ENCODE data around the gene CRABP1. TPM values are rescaled to one million over a fixed set of nuclear protein-coding genes. Genes with fewer than 3 reads are reported as not detected.

Gene CRABP1
- total RNA-seq, 1 experiment from 2014 or later: 444 TPM

DNA sequence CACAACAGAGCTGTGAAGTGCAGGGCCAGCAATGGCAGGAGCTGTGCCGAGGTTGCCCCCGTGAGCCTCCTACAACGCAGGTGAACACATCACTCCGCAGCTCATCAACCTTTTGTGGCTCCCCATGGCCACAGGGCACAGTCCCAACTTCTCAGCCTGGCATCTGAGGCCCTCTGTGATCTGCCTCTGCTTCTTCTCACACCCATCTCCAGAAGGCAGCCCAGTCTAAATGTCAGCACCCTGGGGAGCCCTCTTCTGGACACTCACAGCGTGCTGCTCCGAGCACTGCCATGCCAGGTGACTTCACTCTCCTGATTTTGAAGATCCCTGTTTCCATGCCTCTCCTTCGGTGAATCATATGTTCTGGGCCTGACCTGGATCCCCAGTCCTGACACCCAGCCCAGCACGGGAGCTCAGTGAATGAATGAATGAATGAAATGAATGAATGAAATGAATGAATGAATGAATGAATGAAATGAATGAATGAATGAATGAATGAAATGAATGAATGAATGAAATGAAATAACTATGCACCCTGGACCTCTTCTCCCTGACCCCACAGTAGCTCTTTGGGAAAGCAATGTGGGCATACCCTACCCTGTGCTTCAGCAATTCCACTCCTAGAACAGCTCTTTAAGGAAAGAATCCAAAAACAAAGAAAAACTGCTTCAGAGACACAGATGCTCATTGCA is 22.9 kb upstream of the CRABP1 start:
- TF ChIP-seq, protein P1, sequence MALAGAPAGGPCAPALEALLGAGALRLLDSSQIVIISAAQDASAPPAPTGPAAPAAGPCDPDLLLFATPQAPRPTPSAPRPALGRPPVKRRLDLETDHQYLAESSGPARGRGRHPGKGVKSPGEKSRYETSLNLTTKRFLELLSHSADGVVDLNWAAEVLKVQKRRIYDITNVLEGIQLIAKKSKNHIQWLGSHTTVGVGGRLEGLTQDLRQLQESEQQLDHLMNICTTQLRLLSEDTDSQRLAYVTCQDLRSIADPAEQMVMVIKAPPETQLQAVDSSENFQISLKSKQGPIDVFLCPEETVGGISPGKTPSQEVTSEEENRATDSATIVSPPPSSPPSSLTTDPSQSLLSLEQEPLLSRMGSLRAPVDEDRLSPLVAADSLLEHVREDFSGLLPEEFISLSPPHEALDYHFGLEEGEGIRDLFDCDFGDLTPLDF (CRISPR knock-in tag; IDR thresholded peaks at IDR 0.05): no peak
- H3K4me1 Mint-ChIP-seq: peaks cover 49% of the 10 kb centered on the region
- POLR2A ChIA-PET: interaction anchor here (0.5 kb wide), 1 partner anchor 248 kb away, joined by 3 read pairs; no protein-coding TSS in a partner anchor
- H3K9me3 Mint-ChIP-seq: no peaks in the 10 kb centered on the region
- H3K27me3 Mint-ChIP-seq (ENCODE audit: low read depth): no peaks in the 10 kb centered on the region
- no peak for DNase-seq (ENCODE audit: low spot score)
- CTCF ChIA-PET: interaction anchor here (0.6 to 3.2 kb wide), 22 partner anchors 10 to 248 kb away, joined by 3 to 31 read pairs (median 6); partner anchors contain the start of genes CHRNA5, CRABP1, IREB2 and SKIC8
- no peaks in the 10 kb centered on the region for H3K36me3 Mint-ChIP-seq
- no peak overlapping the region; the same call in 1 of the 2 replicates for H3K27ac Mint-ChIP-seq
- H3K4me3 Mint-ChIP-seq: no peak overlapping the region
- ATAC-seq: no peak

DNA sequence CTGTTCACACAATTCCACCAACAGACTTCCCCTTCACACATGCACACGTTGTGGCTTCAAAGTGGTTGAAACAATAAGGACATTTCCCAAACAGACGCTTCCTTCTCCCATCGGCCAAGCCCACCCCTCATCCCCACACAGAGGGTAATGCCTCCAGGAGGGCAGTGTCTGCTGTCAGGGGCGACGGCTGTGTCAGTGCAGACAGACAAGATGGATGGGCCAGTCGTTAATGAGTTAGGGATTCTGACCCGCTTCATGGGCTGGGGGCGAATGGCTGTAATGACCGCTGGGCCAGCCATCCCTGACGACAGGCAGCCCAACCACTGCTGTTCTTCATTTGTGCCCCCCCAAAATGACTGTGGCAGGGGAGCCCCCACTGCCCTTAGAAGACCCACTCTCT is 20.6 kb upstream of the CRABP1 start:
- CTCF ChIA-PET: interaction anchor here (1.1 kb wide), 1 partner anchor 77 kb away, joined by 4 read pairs; no protein-coding TSS in a partner anchor
- ATAC-seq (no peak), DNase-seq (ENCODE audit: low spot score) (no peak)
- Mint-ChIP-seq H3K4me3 (no peak overlapping the region), H3K27me3 (ENCODE audit: low read depth) (no peaks in the 10 kb centered on the region), H3K36me3 (no peaks in the 10 kb centered on the region), H3K9me3 (no peaks in the 10 kb centered on the region), H3K4me1 (peaks cover 55% of the 10 kb centered on the region), H3K27ac (no peak overlapping the region)
- POLR2A ChIA-PET: no interaction called here
- TF ChIP-seq, protein P2, sequence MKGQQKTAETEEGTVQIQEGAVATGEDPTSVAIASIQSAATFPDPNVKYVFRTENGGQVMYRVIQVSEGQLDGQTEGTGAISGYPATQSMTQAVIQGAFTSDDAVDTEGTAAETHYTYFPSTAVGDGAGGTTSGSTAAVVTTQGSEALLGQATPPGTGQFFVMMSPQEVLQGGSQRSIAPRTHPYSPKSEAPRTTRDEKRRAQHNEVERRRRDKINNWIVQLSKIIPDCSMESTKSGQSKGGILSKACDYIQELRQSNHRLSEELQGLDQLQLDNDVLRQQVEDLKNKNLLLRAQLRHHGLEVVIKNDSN (CRISPR knock-in tag; IDR thresholded peaks at IDR 0.05): no peak
- TF ChIP-seq ZNF219 (CRISPR knock-in tag; IDR thresholded peaks at IDR 0.05; ENCODE audit: borderline replicate concordance) (no peak), EMX1 (CRISPR knock-in tag; IDR thresholded peaks at IDR 0.05) (no peak), GTF2I (CRISPR knock-in tag; conservative IDR thresholded peaks at IDR 0.05) (no peak), GRHL2 (CRISPR knock-in tag; IDR thresholded peaks at IDR 0.05; ENCODE audit: insufficient replicate concordance, severe bottlenecking) (no peak), FOXJ3 (CRISPR knock-in tag; IDR thresholded peaks at IDR 0.05; ENCODE audit: borderline replicate concordance) (no peak), JAZF1 (CRISPR knock-in tag; IDR thresholded peaks at IDR 0.05) (no peak), SMAD4 (CRISPR knock-in tag; IDR thresholded peaks at IDR 0.05) (no peak), NR1H2 (CRISPR knock-in tag; IDR thresholded peaks at IDR 0.05) (no peak)
- TF ChIP-seq, protein P3, sequence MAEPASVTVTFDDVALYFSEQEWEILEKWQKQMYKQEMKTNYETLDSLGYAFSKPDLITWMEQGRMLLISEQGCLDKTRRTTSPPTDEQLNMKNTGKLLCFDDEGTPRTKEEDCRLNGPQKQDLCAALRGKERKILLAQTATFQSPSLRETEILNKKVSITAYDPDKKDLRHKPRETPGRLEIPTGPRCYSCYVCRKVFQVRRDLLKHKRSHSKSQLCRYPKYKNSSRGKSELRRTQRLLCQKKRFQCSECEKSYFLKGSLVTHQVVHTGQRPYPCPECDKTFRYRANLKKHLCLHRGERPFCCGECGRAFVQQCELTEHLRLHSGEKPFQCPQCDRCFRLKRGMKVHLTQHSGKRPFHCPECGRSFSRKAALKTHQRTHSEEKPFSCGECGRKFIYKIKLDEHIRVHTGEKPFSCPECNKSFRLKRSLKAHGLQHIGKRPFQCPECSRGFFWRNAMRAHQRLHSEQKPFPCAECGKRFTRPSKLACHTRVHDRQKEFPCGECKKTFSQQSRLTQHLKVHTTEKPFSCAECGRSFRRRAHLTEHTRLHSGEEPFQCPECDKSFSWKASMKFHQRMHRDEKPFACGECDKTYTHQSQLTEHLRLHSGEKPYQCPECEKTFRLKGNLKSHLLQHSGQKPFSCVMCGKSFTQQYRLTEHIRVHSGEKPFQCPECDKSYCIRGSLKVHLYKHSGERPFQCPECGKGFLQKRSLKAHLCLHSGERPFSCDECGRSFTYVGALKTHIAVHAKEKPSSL (CRISPR knock-in tag; conservative IDR thresholded peaks at IDR 0.05): no peak
- TF ChIP-seq, protein P4, sequence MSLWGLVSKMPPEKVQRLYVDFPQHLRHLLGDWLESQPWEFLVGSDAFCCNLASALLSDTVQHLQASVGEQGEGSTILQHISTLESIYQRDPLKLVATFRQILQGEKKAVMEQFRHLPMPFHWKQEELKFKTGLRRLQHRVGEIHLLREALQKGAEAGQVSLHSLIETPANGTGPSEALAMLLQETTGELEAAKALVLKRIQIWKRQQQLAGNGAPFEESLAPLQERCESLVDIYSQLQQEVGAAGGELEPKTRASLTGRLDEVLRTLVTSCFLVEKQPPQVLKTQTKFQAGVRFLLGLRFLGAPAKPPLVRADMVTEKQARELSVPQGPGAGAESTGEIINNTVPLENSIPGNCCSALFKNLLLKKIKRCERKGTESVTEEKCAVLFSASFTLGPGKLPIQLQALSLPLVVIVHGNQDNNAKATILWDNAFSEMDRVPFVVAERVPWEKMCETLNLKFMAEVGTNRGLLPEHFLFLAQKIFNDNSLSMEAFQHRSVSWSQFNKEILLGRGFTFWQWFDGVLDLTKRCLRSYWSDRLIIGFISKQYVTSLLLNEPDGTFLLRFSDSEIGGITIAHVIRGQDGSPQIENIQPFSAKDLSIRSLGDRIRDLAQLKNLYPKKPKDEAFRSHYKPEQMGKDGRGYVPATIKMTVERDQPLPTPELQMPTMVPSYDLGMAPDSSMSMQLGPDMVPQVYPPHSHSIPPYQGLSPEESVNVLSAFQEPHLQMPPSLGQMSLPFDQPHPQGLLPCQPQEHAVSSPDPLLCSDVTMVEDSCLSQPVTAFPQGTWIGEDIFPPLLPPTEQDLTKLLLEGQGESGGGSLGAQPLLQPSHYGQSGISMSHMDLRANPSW (CRISPR knock-in tag; conservative IDR thresholded peaks at IDR 0.05; ENCODE audit: low read depth): no peak
- TF ChIP-seq, protein P5, sequence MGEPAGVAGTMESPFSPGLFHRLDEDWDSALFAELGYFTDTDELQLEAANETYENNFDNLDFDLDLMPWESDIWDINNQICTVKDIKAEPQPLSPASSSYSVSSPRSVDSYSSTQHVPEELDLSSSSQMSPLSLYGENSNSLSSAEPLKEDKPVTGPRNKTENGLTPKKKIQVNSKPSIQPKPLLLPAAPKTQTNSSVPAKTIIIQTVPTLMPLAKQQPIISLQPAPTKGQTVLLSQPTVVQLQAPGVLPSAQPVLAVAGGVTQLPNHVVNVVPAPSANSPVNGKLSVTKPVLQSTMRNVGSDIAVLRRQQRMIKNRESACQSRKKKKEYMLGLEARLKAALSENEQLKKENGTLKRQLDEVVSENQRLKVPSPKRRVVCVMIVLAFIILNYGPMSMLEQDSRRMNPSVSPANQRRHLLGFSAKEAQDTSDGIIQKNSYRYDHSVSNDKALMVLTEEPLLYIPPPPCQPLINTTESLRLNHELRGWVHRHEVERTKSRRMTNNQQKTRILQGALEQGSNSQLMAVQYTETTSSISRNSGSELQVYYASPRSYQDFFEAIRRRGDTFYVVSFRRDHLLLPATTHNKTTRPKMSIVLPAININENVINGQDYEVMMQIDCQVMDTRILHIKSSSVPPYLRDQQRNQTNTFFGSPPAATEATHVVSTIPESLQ (CRISPR knock-in tag; IDR thresholded peaks at IDR 0.05): no peak
- TF ChIP-seq, protein P6, sequence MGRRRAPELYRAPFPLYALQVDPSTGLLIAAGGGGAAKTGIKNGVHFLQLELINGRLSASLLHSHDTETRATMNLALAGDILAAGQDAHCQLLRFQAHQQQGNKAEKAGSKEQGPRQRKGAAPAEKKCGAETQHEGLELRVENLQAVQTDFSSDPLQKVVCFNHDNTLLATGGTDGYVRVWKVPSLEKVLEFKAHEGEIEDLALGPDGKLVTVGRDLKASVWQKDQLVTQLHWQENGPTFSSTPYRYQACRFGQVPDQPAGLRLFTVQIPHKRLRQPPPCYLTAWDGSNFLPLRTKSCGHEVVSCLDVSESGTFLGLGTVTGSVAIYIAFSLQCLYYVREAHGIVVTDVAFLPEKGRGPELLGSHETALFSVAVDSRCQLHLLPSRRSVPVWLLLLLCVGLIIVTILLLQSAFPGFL (CRISPR knock-in tag; IDR thresholded peaks at IDR 0.05; ENCODE audit: borderline replicate concordance): no peak
- TF ChIP-seq, protein P7, sequence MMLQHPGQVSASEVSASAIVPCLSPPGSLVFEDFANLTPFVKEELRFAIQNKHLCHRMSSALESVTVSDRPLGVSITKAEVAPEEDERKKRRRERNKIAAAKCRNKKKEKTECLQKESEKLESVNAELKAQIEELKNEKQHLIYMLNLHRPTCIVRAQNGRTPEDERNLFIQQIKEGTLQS (CRISPR knock-in tag; conservative IDR thresholded peaks at IDR 0.05): no peak
- TF ChIP-seq, protein P1 (CRISPR knock-in tag; IDR thresholded peaks at IDR 0.05): no peak
- TF ChIP-seq, protein P8, sequence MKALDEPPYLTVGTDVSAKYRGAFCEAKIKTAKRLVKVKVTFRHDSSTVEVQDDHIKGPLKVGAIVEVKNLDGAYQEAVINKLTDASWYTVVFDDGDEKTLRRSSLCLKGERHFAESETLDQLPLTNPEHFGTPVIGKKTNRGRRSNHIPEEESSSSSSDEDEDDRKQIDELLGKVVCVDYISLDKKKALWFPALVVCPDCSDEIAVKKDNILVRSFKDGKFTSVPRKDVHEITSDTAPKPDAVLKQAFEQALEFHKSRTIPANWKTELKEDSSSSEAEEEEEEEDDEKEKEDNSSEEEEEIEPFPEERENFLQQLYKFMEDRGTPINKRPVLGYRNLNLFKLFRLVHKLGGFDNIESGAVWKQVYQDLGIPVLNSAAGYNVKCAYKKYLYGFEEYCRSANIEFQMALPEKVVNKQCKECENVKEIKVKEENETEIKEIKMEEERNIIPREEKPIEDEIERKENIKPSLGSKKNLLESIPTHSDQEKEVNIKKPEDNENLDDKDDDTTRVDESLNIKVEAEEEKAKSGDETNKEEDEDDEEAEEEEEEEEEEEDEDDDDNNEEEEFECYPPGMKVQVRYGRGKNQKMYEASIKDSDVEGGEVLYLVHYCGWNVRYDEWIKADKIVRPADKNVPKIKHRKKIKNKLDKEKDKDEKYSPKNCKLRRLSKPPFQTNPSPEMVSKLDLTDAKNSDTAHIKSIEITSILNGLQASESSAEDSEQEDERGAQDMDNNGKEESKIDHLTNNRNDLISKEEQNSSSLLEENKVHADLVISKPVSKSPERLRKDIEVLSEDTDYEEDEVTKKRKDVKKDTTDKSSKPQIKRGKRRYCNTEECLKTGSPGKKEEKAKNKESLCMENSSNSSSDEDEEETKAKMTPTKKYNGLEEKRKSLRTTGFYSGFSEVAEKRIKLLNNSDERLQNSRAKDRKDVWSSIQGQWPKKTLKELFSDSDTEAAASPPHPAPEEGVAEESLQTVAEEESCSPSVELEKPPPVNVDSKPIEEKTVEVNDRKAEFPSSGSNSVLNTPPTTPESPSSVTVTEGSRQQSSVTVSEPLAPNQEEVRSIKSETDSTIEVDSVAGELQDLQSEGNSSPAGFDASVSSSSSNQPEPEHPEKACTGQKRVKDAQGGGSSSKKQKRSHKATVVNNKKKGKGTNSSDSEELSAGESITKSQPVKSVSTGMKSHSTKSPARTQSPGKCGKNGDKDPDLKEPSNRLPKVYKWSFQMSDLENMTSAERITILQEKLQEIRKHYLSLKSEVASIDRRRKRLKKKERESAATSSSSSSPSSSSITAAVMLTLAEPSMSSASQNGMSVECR (CRISPR knock-in tag; IDR thresholded peaks at IDR 0.05; ENCODE audit: borderline replicate concordance): no peak
